HG03378 (cell line): Measurements from ENCODE around the gene BTBD6.

Source experiments
- ATAC-seq: cut with Tn5 transposase; IDR thresholded peaks from one replicate; pipeline ENCODE4 v1.9.1; 2021; ENCODE audit warnings: mild to moderate bottlenecking, moderate library complexity; ENCODE audit not compliant: unreplicated experiment

Gene BTBD6

GRCh38 chr14:105211086-105211757, 37.1 kb upstream of the BTBD6 start:
- no peak for ATAC-seq

- ATAC-seq = no peak
These were observed 36.6 kb upstream of the BTBD6 start for GRCh38 chr14:105211758-105212089.

GRCh38 chr14:105212541-105213300, 35.6 kb upstream of the BTBD6 start:
- ATAC-seq = no peak

DNA sequence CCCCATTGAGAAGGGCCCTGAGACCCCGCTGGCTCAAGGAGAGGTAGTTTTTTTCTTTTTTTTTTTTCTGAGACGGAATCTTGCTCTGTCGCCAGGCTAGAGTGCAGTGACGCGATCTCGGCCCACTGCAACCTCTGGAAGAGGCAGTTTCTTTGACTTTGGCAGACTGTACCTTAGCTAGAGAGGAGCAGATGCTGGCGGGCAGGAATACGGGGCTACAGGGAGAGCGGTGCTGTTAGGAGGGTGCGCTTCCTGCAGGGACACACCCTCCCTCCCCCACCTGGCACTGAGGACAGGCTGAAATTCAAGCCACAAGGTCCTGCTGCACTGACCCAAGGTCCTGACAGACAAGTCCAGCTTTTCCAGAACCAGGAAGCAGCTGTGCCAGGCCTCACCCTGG, 35.0 kb upstream of the BTBD6 start:
- no peak for ATAC-seq

DNA sequence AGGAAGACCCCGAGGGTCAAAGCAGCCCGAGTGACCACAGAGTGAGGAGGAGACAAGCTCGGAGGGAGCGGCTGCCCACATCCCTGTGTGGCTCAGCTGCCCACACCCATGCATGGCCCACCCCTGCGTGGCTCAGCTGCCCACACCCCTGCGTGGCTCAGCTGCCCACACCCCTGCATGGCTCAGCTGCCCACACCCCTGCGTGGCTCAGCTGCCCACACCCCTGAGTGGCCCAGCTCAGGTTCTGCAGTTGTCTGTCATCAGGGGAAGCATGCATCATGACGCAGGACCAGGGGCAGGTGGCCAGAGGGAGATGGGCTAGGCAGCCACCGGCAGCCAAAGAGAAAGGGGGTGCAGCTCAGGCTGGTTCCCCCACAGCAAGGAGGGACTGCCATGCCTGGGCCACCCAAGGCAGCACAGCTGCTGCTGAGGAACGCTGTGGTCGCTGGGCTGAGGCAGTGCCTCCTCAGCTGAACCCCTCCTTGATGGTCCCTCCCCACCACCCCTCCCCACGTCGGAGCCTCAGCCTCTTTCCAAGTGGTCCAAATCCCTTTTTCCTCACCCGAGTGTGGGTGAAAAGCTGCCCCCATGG, 33.9 kb upstream of the BTBD6 start:
- no peak for ATAC-seq

DNA sequence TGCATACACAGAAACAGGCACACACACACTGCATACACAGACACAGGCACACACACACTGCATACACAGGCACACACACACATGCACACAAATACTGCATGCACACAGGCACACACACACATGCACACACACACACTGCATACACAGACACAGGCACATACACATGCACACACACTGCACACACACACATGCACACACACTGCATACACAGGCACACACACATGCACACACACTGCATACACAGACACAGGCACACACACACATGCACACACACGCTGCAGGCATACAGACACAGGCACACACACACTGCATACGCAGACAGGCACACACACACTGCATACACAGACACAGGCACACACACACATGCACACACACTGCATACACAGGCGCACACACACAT, 32.7 kb upstream of the BTBD6 start:
- ATAC-seq = no peak

DNA sequence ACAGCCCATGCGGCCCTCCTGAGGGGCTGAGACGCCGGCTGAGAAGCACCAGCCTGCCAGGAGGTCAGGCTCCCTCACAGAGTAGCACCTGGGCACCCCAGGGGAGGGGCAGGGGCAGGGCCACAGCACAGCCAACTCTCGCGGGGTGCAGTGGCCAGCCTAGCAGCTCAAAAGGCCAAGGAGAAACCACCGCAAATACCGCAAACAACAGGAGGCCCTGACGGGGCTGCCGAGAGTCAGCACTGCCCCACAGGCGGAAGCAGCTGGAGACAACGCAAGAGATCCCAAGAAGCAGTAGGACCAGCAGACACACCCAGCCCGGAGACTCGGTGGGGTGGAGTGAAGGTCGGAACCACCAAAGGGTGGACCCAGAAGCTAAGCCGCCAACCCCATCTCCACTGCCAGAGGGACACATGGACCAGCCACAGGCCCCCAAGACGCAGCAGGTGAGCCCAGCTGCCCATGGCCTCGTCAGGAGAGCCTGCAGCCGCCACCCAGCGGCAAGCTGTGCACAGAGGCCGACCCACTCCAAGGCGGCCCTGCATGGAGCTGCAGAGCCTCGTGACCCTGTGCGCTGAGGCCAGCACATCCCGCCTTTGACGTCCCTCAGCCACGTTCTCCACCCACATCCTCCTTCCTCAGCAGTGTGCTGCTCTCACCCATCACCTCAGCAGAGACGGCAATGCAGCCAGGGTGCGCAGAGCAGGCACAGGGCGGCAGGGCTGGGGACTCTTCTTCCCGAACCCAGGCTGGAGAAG, 31.7 kb upstream of the BTBD6 start:
- no peak for ATAC-seq

DNA sequence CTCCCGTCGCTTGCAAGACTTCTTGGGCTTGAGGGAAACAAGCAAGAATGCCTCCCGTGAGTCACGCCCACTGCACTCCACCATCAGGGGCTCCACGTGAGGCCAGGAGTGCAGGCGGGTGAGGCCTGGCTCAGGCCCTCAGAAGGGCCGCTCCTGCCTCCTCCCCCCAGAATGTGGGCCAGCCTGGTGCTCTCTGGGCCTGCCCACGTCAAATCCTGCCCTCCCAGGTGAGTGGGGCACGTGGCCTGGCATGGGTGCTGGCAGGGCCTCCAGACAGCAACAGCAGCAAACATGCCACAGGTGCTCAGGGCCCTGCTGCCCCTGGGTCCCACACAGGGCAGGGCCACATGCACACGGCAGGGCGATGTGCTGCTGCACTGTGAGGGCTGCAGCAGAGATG, 30.6 kb upstream of the BTBD6 start:
- no peak for ATAC-seq

DNA sequence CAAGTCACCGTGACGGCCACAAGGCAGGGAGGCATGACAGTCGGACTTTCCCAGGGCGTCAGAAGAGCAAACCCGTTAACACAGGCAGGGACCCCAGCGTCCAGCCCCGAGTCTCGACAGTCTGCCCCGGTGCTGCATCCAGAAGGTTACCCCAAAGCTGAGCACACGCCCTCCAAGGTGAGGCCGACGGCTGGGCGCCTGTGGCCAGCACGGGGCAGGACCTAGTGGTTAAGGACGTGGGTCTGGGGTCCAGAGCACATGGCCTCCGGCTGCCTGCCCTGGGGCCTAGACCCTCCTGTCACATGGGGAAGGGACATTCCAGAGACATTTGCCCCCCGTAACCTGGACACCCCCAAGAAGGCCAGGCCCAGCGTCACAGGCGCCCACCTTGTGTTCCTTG, 29.7 kb upstream of the BTBD6 start:
- ATAC-seq = no peak

GRCh38 chr14:105219043-105219612, 29.2 kb upstream of the BTBD6 start:
- ATAC-seq = no peak

- no peak for ATAC-seq
These were observed 28.6 kb upstream of the BTBD6 start for GRCh38 chr14:105219753-105220152.

DNA sequence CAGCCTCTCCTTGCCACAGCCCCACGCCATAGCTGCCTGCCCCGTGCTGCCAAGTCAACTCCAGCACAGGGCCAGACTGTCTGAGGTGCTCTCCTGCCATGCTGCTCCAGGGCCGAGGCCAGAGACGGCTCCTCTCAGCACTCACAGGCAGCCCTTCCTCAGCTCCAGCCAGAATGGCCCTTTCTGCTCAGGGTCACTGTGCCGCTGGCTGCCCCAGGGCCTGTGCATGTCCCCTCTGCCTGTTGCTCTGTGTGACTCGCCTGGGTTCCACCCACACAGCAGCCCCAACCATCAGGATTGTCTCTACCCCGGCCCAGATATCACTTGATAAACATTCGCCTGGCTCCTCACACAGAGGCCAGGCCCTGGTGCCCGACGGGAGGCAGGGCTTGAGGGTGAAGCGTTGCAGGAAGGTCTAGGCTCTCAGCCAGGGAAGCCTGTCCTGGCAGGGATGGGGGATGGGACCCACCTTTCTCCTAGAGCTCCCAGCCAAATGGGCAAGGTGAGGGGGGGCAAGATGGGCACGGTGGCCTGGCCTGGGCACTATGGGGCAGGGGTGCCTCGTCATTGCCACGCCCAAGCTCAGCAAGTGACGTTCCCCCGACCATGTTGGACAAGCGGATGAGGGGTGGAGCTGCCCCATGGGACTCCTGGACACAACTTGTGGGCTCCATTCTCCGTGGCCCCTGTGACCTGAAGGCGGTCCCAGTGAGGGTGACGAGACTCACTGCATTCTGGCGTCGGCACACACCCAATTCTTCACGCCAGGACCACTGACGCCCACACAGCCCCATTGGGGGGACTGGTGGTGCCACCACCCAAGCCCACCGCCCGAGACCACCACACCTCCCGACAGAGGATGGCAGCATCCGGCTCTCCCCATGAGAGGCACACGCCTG, 27.4 kb upstream of the BTBD6 start:
- no peak for ATAC-seq

DNA sequence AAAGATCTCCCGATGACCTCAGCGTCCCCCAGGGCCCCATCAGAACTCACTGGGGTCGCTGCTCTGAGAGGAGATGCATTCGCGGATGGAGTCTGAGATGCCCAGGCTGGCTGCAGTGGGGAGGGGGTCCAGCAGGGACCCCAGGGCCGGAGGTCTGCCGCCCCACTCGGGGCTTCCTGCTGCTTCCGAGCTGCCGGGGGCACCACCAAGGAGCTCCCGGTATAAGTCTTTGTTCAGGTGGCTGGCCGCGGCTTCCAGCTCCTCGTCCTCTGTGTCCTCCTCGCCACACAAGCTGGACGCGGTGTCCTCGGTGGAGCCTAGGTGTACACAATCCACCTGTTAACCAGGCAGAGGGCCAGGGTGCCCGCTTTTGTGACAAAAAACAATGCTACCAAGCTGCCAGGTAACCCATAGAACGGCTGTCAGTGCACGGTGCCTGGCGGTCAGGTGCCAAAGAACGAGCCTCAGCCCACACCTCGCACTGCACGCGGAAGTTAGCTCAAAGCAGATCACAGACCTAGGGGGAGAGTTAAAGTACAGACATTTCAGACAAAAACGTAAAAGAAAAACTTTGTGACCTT, 26.6 kb upstream of the BTBD6 start:
- no peak for ATAC-seq

DNA sequence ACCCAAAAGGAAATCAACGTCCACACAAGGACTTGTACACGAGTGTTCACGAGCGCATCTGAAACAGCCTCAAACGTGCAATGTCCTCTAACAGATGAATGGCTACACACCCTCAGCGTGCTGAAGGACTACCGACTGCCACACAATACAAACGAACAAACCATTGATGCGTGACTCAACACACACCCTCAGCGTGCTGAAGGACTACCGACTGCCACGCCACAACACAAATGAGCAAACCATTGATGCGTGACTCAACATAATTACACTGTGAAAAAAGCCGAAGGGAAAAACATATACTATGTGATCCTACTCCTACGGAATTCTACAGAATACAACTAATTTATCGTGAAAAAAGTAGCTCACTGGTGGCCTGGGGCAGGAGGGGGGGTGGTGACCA, 25.1 kb upstream of the BTBD6 start:
- ATAC-seq = no peak

- no peak for ATAC-seq
These were observed 24.4 kb upstream of the BTBD6 start for GRCh38 chr14:105223770-105224544.

DNA sequence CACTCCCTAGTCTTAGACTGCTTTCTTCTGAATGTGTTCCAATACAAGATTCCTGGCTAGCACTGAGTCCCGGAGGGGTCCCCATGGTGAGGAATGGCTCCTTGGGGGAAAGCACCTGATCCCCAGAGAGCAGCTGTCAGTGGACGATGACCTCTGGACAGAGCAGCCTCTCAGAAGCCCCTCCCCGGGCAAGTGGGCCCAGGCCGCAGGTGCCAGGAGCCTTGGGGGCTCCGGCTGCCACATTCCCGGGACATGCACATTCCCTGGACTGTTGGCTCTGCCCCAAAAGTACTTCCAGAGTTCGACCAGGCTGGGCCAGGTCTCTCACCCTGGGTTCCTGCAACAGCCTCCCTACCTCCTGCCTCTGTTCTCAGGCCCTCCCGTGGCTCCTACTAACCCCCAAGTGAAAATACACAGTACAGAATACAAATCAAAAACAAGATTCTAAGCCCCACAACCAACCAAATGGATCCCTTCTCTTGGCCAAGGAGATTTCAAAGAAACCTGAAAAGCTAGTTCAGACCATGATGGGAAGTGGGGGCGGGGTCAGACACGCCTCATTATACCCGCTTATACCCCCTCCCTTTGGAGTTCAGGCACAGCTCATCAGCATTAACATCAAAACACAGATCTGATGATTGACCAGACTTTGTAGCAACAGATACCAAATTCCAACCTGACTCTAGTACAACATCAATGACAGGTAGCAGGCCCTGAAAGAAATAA, 23.3 kb upstream of the BTBD6 start:
- ATAC-seq = no peak

- no peak for ATAC-seq
These were observed 22.1 kb upstream of the BTBD6 start for GRCh38 chr14:105226198-105226597.

DNA sequence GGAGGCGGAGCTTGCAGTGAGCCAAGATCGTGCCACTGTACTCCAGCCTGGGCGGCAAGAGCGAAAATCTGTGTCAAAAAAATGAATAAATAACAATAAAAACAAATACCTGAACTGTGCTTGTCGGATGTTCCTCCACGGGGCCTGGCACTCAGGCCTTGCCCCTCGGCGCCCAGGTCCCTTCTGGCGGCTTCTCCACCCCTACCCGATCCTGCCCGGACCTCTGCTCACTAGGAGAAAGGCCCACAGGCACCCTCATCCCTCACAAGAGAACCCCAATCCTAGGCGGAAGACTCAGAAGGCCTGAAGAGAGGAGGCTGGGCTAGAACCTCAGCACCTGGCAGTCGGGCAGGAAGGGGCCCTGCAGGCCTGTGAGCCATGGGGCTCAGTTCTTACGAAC, 21.0 kb upstream of the BTBD6 start:
- no peak for ATAC-seq

- no peak for ATAC-seq
These were observed 19.8 kb upstream of the BTBD6 start for GRCh38 chr14:105228562-105228961.
